Measurements from ENCODE around the gene GRIN1. TPM values are rescaled to one million over a fixed set of nuclear protein-coding genes. Genes with fewer than 3 reads are reported as not detected.

The GRIN1 gene
- total and polyA plus RNA-seq, 10 of the 15 experiments (the other 5 are each of a cell fraction or from before 2014, with no cell fraction given): 0.05 to 0.10 (median 0.06) TPM; not detected in 6

DNA sequence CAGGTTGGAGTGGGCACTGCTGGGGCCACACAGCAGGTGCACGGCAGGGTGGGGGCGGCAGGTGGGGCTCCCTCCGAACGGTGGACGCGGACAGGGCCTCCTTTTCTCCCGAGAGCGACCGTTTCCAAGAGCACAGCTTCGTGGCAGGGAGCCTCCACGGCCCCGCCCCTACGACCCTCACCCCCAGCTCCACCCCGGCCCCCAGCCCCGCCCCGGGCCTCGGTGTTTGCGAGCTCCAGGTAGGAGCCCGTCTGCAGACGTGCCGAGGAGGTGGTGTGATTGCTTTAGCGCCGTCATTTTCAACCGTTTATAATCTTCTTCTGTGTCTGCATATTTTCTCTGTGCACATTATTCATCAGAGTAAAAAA, 8.8 kb downstream of the GRIN1 start (continued):
- TF ChIP-seq, protein P1, sequence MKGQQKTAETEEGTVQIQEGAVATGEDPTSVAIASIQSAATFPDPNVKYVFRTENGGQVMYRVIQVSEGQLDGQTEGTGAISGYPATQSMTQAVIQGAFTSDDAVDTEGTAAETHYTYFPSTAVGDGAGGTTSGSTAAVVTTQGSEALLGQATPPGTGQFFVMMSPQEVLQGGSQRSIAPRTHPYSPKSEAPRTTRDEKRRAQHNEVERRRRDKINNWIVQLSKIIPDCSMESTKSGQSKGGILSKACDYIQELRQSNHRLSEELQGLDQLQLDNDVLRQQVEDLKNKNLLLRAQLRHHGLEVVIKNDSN (IDR thresholded peaks at IDR 0.05; ENCODE audit: borderline replicate concordance, extremely low read length, insufficient read depth, low read depth, low read length): no peak
- TF ChIP-seq RAD21 (IDR thresholded peaks at IDR 0.05; ENCODE audit: insufficient read depth, low read depth, low read length) (no peak), HDAC6 (IDR thresholded peaks at IDR 0.05; ENCODE audit: unreplicated experiment) (no peak), IKZF1 (conservative IDR thresholded peaks at IDR 0.05) (no peak), CBFB (IDR thresholded peaks at IDR 0.05; ENCODE audit: low read depth) (no peak)
- TF ChIP-seq, protein P2, sequence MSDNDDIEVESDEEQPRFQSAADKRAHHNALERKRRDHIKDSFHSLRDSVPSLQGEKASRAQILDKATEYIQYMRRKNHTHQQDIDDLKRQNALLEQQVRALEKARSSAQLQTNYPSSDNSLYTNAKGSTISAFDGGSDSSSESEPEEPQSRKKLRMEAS (IDR thresholded peaks at IDR 0.05; ENCODE audit: low read depth, low read length): no peak
- TF ChIP-seq, protein P3, sequence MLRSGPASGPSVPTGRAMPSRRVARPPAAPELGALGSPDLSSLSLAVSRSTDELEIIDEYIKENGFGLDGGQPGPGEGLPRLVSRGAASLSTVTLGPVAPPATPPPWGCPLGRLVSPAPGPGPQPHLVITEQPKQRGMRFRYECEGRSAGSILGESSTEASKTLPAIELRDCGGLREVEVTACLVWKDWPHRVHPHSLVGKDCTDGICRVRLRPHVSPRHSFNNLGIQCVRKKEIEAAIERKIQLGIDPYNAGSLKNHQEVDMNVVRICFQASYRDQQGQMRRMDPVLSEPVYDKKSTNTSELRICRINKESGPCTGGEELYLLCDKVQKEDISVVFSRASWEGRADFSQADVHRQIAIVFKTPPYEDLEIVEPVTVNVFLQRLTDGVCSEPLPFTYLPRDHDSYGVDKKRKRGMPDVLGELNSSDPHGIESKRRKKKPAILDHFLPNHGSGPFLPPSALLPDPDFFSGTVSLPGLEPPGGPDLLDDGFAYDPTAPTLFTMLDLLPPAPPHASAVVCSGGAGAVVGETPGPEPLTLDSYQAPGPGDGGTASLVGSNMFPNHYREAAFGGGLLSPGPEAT (IDR thresholded peaks at IDR 0.05; ENCODE audit: low read depth): no peak

DNA sequence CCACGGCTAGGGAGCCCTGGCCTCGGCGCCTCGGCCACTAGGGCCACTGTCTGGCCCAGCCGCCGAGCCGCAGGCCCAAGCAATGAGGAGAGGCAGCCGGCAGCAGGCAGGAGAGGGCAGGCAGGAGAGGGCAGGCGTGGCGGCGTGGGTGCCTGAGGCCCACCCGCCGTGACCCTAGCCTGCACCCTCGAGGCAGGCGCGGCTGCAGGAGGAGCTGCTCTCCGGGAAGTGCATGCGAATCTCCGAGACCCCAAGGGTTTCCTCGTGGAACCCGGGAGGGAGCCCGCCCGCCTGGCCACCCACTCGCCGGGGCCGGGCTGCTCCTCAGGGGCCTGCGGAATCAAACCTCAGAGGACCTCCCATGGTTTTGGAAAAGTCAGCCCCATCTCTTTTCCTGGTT, 9.3 kb downstream of the GRIN1 start:
- Histone ChIP-seq H3K4me3 (no peak overlapping the region), H4K20me1 (ENCODE audit: control insufficient read depth, insufficient read depth) (no peaks in the 10 kb centered on the region), H3K4me2 (ENCODE audit: control insufficient read depth, insufficient read depth) (no peak overlapping the region), H3K36me3 (ENCODE audit: control insufficient read depth in 2 of 2, insufficient read depth in 2 of 2, low read length in 1 of 2) (no peaks in the 10 kb centered on the region), H2AFZ (ENCODE audit: control insufficient read depth, low read depth, low read length) (no peak overlapping the region), H3K4me1 (ENCODE audit: control insufficient read depth, insufficient read depth, low read length) (peaks cover 9% of the 10 kb centered on the region; the same call in 1 of the 2 replicates), H3K27me3 (replicated peaks in 1 of 2; ENCODE audit: control insufficient read depth in 2 of 2, insufficient read depth in 2 of 2, low read length in 1 of 2) (no peaks in the 10 kb centered on the region), H3K27ac (ENCODE audit: control insufficient read depth, insufficient read depth) (no peak overlapping the region), H3K9ac (ENCODE audit: control insufficient read depth, insufficient read depth, low read length) (no peak overlapping the region), H3K9me3 (replicated peaks; ENCODE audit: control insufficient read depth, insufficient read depth, low read length) (no peaks in the 10 kb centered on the region; the same call in 2 of the 3 replicates), H3K79me2 (ENCODE audit: control insufficient read depth, insufficient read depth, low read length) (no peaks in the 10 kb centered on the region)
- intact Hi-C loops (cut with micrococcal nuclease; ENCODE audit: unreplicated experiment): no loop called here
- WGBS (ENCODE audit: insufficient coverage, insufficient replicate concordance, low lambda C conversion rate, missing lambda C conversion rate): 79% methylated on average over 27 of the region's 27 CpGs
- ATAC-seq (no peak), FAIRE-seq (no peak), DNase-seq (ENCODE audit: low read depth, low spot score) (no peak)
- in situ Hi-C loops (cut with MboI): no loop called here
- no TSS peak for BruUV-seq (replicated peaks)
- ChIA-PET RAD21 (ENCODE audit: unreplicated experiment) (interaction anchor here (3.6 kb wide), 1 partner anchor 62 kb away, joined by 11 read pairs; the partner anchor contains the start of gene MAN1B1), POLR2A (interaction anchor here (1.0 kb wide), 1 partner anchor 18 kb away, joined by 3 read pairs; no protein-coding TSS in a partner anchor), CTCF (no interaction called here), SMC1A (ENCODE audit: uncharacterized antibody, unreplicated experiment) (interaction anchor here (4.7 kb wide), 1 partner anchor 18 kb away, joined by 28 read pairs; no protein-coding TSS in a partner anchor)
- no peak for TF ChIP-seq ZZZ3 (IDR thresholded peaks at IDR 0.05; ENCODE audit: control insufficient read depth, insufficient read length, low read depth)
- TF ChIP-seq BRCA1 (IDR thresholded peaks at IDR 0.05; ENCODE audit: low read depth, low read length): no peak
- TF ChIP-seq RAD21 (IDR thresholded peaks at IDR 0.05; ENCODE audit: insufficient read depth, low read depth, low read length): no peak
- no peak for TF ChIP-seq ATF7 (IDR thresholded peaks at IDR 0.05; ENCODE audit: low read depth)
- TF ChIP-seq, protein P4, sequence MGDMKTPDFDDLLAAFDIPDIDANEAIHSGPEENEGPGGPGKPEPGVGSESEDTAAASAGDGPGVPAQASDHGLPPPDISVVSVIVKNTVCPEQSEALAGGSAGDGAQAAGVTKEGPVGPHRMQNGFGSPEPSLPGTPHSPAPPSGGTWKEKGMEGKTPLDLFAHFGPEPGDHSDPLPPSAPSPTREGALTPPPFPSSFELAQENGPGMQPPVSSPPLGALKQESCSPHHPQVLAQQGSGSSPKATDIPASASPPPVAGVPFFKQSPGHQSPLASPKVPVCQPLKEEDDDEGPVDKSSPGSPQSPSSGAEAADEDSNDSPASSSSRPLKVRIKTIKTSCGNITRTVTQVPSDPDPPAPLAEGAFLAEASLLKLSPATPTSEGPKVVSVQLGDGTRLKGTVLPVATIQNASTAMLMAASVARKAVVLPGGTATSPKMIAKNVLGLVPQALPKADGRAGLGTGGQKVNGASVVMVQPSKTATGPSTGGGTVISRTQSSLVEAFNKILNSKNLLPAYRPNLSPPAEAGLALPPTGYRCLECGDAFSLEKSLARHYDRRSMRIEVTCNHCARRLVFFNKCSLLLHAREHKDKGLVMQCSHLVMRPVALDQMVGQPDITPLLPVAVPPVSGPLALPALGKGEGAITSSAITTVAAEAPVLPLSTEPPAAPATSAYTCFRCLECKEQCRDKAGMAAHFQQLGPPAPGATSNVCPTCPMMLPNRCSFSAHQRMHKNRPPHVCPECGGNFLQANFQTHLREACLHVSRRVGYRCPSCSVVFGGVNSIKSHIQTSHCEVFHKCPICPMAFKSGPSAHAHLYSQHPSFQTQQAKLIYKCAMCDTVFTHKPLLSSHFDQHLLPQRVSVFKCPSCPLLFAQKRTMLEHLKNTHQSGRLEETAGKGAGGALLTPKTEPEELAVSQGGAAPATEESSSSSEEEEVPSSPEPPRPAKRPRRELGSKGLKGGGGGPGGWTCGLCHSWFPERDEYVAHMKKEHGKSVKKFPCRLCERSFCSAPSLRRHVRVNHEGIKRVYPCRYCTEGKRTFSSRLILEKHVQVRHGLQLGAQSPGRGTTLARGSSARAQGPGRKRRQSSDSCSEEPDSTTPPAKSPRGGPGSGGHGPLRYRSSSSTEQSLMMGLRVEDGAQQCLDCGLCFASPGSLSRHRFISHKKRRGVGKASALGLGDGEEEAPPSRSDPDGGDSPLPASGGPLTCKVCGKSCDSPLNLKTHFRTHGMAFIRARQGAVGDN (IDR thresholded peaks at IDR 0.05): no peak
- TF ChIP-seq MXI1 (IDR thresholded peaks at IDR 0.05; ENCODE audit: low read depth, low read length): no peak
